Liver (tissue), 3 donors: ENCODE data around the gene GJD3.

Experiments used
- CTCF ChIP-seq: fragments of 150-350 bp; IDR thresholded peaks from 2 replicates; pipeline ENCODE4 v1.5.1; 2017; ENCODE audit warnings: improper control_type of control experiment, low read depth, low read length; ENCODE audit not compliant: missing input control
- EGR1 ChIP-seq, 2 donors: IDR thresholded peaks; 2 replicates each; pipeline ENCODE4 v1.6.1; 2016 to 2018; ENCODE audit warnings: antibody characterized with exemption in 2 of 2, low read depth in 2 of 2
- FOXA2 ChIP-seq: IDR thresholded peaks from 2 replicates; pipeline ENCODE4 v1.6.1; 2016; ENCODE audit warnings: antibody characterized with exemption
- HNF4A ChIP-seq, 2 donors: conservative IDR thresholded peaks; 2 replicates each; pipeline ENCODE4 v1.6.1; 2016; ENCODE audit warnings: antibody characterized with exemption in 2 of 2, mild to moderate bottlenecking in 2 of 2
- JUND ChIP-seq, 2 donors: IDR thresholded peaks; 2 replicates each; pipeline ENCODE4 v1.6.1; 2016; ENCODE audit warnings: antibody characterized with exemption in 2 of 2
- MAX ChIP-seq: IDR thresholded peaks from 2 replicates; pipeline ENCODE4 v1.6.1; 2016; ENCODE audit warnings: antibody characterized with exemption
- RAD21 ChIP-seq, 2 donors: IDR thresholded peaks; 2 replicates each; pipeline ENCODE4 v1.6.1; 2016; ENCODE audit warnings: antibody characterized with exemption in 2 of 2, mild to moderate bottlenecking in 2 of 2
- REST ChIP-seq: IDR thresholded peaks from 2 replicates; pipeline ENCODE4 v1.6.1; 2016; ENCODE audit warnings: antibody characterized with exemption, mild to moderate bottlenecking
- SP1 ChIP-seq: IDR thresholded peaks from 2 replicates; pipeline ENCODE4 v1.6.1; 2018; ENCODE audit warnings: antibody characterized with exemption, mild to moderate bottlenecking
- TAF1 ChIP-seq: conservative IDR thresholded peaks from 2 replicates; pipeline ENCODE4 v1.6.1; 2016; ENCODE audit warnings: antibody characterized with exemption, mild to moderate bottlenecking
- YY1 ChIP-seq: IDR thresholded peaks from 2 replicates; pipeline ENCODE4 v1.6.1; 2016; ENCODE audit warnings: antibody characterized with exemption, mild to moderate bottlenecking
- ZBTB33 ChIP-seq: IDR thresholded peaks from 2 replicates; pipeline ENCODE4 v1.6.1; 2016; ENCODE audit warnings: antibody characterized with exemption
- donor health status: healthy.
- donor health status: healthy.

GRCh38 chr17:40355804-40356758, 8.5 kb downstream of the GJD3 start:
- TF ChIP-seq CTCF (no peak), REST (no peak), ZBTB33 (no peak), FOXA2 (no peak), EGR1 (IDR thresholded peaks at IDR 0.05; ENCODE audit: low read depth in 2 of 2) (no peak), TAF1 (no peak), RAD21 (IDR thresholded peaks at IDR 0.05) (no peak), SP1 (no peak), MAX (no peak), HNF4A (conservative IDR thresholded peaks at IDR 0.05) (no peak), JUND (IDR thresholded peaks at IDR 0.05) (no peak), YY1 (no peak)
